ENCODE data around the gene NRDC. TPM values are rescaled to one million over a fixed set of nuclear protein-coding genes. Genes with fewer than 3 reads are reported as not detected.
A peak's percentile ranks its signal among the peaks of the same experiment; 100 is the strongest.

Gene NRDC
- total and polyA plus RNA-seq, 9 of the 15 experiments (the other 6 are each of a cell fraction or from before 2014, with no cell fraction given) = 102 to 371 (median 201) TPM

DNA sequence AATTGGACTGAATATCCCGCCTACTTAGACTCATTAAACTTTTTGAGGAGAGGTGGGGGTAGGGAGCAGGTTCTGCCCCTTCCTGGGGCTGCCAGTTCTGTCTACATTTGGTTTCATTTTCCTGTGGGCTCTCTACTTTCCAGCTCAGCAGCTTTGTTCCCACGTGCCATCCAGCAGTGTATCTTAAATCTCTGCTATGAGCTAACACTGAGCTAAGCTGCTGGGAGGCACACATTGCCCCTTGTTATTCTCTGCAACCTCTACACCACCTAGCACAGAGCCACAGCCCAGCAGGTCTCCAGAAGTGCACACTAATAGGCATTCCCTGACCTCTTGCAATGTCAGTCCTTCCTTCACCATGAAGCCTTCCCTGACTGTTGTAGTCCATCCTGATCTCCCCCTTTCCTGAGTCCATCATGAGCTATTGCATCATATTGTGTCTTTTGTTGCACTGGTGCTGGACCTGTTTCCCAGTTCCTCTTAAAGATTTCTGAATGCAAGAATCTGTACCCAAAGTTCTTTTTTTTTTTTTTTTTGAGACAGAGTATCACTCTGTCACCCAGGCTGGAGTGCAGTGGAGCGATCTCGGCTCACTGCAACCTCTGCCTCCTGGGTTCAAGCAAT, 28.7 kb upstream of the NRDC start (continued):
- TF ChIP-seq, protein P1, sequence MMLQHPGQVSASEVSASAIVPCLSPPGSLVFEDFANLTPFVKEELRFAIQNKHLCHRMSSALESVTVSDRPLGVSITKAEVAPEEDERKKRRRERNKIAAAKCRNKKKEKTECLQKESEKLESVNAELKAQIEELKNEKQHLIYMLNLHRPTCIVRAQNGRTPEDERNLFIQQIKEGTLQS (IDR thresholded peaks at IDR 0.05) = 0 out of 2 replicates have a peak, but pooled peaks have one; percentile 43
- TF ChIP-seq, protein P1 (CRISPR knock-in tag; conservative IDR thresholded peaks at IDR 0.05) = no peak
- TF ChIP-seq BCL6 (CRISPR knock-in tag; IDR thresholded peaks at IDR 0.05) (no peak), CEBPG (CRISPR knock-in tag; IDR thresholded peaks at IDR 0.05) (peak; percentile 56; the same call in 1 of the 2 replicates), CEBPG (tag; conservative IDR thresholded peaks at IDR 0.05 in 1 of 2, IDR thresholded peaks at IDR 0.05 in 1 of 2) (peak; percentile 63 to 91), THRA (IDR thresholded peaks at IDR 0.05) (no peak), FOXJ2 (tag; IDR thresholded peaks at IDR 0.05) (no peak), ZFP1 (CRISPR knock-in tag; IDR thresholded peaks at IDR 0.05) (no peak), MCM2 (IDR thresholded peaks at IDR 0.05; ENCODE audit: low read depth) (no peak), ZNF121 (CRISPR knock-in tag; conservative IDR thresholded peaks at IDR 0.05) (no peak)
